Neural cell (in vitro differentiated cells): ENCODE results near the gene ATP8B4. TPM values are rescaled to one million over a fixed set of nuclear protein-coding genes. Genes with fewer than 3 reads are reported as not detected.

ENCODE experiments used
- H2AFZ ChIP-seq: fragments of 200-600, 300-800 bp; sonication (generic), shearing (Covaris generic); 2 replicates; pipeline ENCODE4 v1.6.0; 2014; ENCODE audit warnings: low read depth, mild to moderate bottlenecking, antibody characterized with exemption, low read length, moderate library complexity
- H3F3A ChIP-seq: fragments of 200-600 bp; shearing (Covaris generic); 2 replicates; pipeline ENCODE4 v1.6.1; 2016; ENCODE audit warnings: mild to moderate bottlenecking, moderate library complexity, mixed read lengths, antibody characterized with exemption, low read length; ENCODE audit not compliant: insufficient read depth, poor library complexity, severe bottlenecking
- H3K27ac ChIP-seq: fragments of 200-600, 300-800 bp; sonication (generic), shearing (Covaris generic); 2 replicates; pipeline ENCODE4 v1.5.1; 2014; ENCODE audit warnings: mild to moderate bottlenecking, low read length, moderate library complexity
- H3K27me3 ChIP-seq: fragments of 300-800, 200-600 bp; sonication (generic), shearing (Covaris generic); 2 replicates; pipeline ENCODE4 v1.6.0; 2014; ENCODE audit warnings: mild to moderate bottlenecking, low read depth, low read length, moderate library complexity; ENCODE audit not compliant: insufficient read depth
- H3K36me3 ChIP-seq: fragments of 300-800, 200-600 bp; sonication (generic), shearing (Covaris generic); 2 replicates; pipeline ENCODE4 v1.5.1; 2014; ENCODE audit warnings: mild to moderate bottlenecking, antibody characterized with exemption, low read length, moderate library complexity; ENCODE audit not compliant: insufficient read depth
- H3K4me2 ChIP-seq: fragments of 300-800, 200-600 bp; sonication (generic), shearing (Covaris generic); 2 replicates; pipeline ENCODE4 v1.6.0; 2014; ENCODE audit warnings: mild to moderate bottlenecking, low read length
- H3K4me3 ChIP-seq: fragments of 300-800, 200-600 bp; sonication (generic), shearing (Covaris generic); 2 replicates; pipeline ENCODE4 v1.5.1; 2014; ENCODE audit warnings: mild to moderate bottlenecking, low read length, moderate library complexity
- H3K79me2 ChIP-seq: fragments of 200-600 bp; shearing (Covaris generic); replicated peaks from 2 replicates; pipeline ENCODE4 v1.6.0; 2014; ENCODE audit warnings: mild to moderate bottlenecking, low read length, moderate library complexity; ENCODE audit not compliant: insufficient read depth
- H3K9ac ChIP-seq: fragments of 300-800, 200-600 bp; sonication (generic), shearing (Covaris generic); 2 replicates; pipeline ENCODE4 v1.6.1; 2016; ENCODE audit warnings: mild to moderate bottlenecking, low read length, mixed read lengths
- H3K9me2 ChIP-seq: fragments of 200-600 bp; shearing (Covaris generic); 2 replicates; pipeline ENCODE4 v1.6.1; 2016; ENCODE audit warnings: mild to moderate bottlenecking, low read length, mixed read lengths; ENCODE audit not compliant: insufficient read depth
- H3K9me3 ChIP-seq: fragments of 200-600, 300-800 bp; sonication (generic), shearing (Covaris generic); 2 replicates; pipeline ENCODE4 v1.6.1; 2016; ENCODE audit warnings: mild to moderate bottlenecking, mixed run types, low read length, moderate library complexity, mixed read lengths
- H4K20me1 ChIP-seq: fragments of 200-600 bp; shearing (Covaris generic); 2 replicates; pipeline ENCODE4 v1.6.1; 2016; ENCODE audit warnings: mild to moderate bottlenecking, mixed run types; ENCODE audit not compliant: insufficient read depth
- EP300 ChIP-seq: fragments of 450-650 bp; conservative IDR thresholded peaks from 2 replicates; pipeline ENCODE4 v1.6.1; 2014; ENCODE audit warnings: antibody characterized with exemption, mild to moderate bottlenecking, moderate library complexity; ENCODE audit not compliant: poor library complexity, severe bottlenecking
- EZH2 ChIP-seq: fragments of 200-600, 300-800 bp; shearing (Covaris generic), sonication (generic); IDR thresholded peaks from 2 replicates; pipeline ENCODE4 v1.6.1; 2014; ENCODE audit warnings: antibody characterized with exemption, low read length, borderline replicate concordance, mild to moderate bottlenecking; ENCODE audit not compliant: insufficient read depth, poor library complexity, severe bottlenecking
- MXI1 ChIP-seq: fragments of 450-650 bp; conservative IDR thresholded peaks from 2 replicates; pipeline ENCODE4 v1.6.1; 2014; ENCODE audit warnings: antibody characterized with exemption, mild to moderate bottlenecking; ENCODE audit not compliant: poor library complexity, severe bottlenecking
- POLR2AphosphoS5 ChIP-seq: IDR thresholded peaks from 2 replicates; pipeline ENCODE4 v1.6.1; 2012
- RAD21 ChIP-seq: fragments of 450-650 bp; conservative IDR thresholded peaks from 2 replicates; pipeline ENCODE4 v1.6.1; 2014; ENCODE audit warnings: antibody characterized with exemption, mild to moderate bottlenecking, moderate library complexity
- REST ChIP-seq: IDR thresholded peaks from 2 replicates; pipeline ENCODE4 v1.6.1; 2012; ENCODE audit warnings: borderline replicate concordance
- SMC3 ChIP-seq: fragments of 450-650 bp; conservative IDR thresholded peaks from 2 replicates; pipeline ENCODE4 v1.6.1; 2014; ENCODE audit warnings: antibody characterized with exemption, mild to moderate bottlenecking, moderate library complexity; ENCODE audit not compliant: poor library complexity
- TAF1 ChIP-seq: IDR thresholded peaks from 2 replicates; pipeline ENCODE4 v1.6.1; 2012; ENCODE audit warnings: low read depth
- polyA plus RNA-seq: library from polyadenylated mRNA; depleted of rRNA; stranded (reverse); fragments of >200 nt; gene quantifications from 2 replicates; pipeline ENCODE4 v1.2.3, GENCODE V29; 2014
- TF ChIP-seq, protein P1 (sequence below): fragments of 450-650 bp; IDR thresholded peaks from 2 replicates; pipeline ENCODE4 v1.5.1; 2014; ENCODE audit warnings: antibody characterized with exemption, mild to moderate bottlenecking, moderate library complexity; ENCODE audit not compliant: poor library complexity, severe bottlenecking

The ATP8B4 gene
- polyA plus RNA-seq, 1 donor from 2014 or later: 2.9 TPM

GRCh38 chr15:49824775-49825099 is 294.3 kb downstream of the ATP8B4 start:
- no peak overlapping the region for H3K4me2 ChIP-seq
- no peak overlapping the region for H3K9ac ChIP-seq
- H3K9me3 ChIP-seq: no peaks in the 10 kb centered on the region
- no peaks in the 10 kb centered on the region for H3K79me2 ChIP-seq
- H2AFZ ChIP-seq: no peak overlapping the region
- no peaks in the 10 kb centered on the region for H3K36me3 ChIP-seq
- H3K9me2 ChIP-seq: no peaks in the 10 kb centered on the region
- TF ChIP-seq SMC3: no peak
- TF ChIP-seq RAD21: no peak
- TF ChIP-seq EZH2: no peak
- no peak for TF ChIP-seq POLR2AphosphoS5
- no peak for TF ChIP-seq MXI1
- no peak for TF ChIP-seq TAF1
- TF ChIP-seq REST: no peak
- TF ChIP-seq EP300: no peak
- TF ChIP-seq, protein P1, sequence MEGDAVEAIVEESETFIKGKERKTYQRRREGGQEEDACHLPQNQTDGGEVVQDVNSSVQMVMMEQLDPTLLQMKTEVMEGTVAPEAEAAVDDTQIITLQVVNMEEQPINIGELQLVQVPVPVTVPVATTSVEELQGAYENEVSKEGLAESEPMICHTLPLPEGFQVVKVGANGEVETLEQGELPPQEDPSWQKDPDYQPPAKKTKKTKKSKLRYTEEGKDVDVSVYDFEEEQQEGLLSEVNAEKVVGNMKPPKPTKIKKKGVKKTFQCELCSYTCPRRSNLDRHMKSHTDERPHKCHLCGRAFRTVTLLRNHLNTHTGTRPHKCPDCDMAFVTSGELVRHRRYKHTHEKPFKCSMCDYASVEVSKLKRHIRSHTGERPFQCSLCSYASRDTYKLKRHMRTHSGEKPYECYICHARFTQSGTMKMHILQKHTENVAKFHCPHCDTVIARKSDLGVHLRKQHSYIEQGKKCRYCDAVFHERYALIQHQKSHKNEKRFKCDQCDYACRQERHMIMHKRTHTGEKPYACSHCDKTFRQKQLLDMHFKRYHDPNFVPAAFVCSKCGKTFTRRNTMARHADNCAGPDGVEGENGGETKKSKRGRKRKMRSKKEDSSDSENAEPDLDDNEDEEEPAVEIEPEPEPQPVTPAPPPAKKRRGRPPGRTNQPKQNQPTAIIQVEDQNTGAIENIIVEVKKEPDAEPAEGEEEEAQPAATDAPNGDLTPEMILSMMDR: no peak
- no peaks in the 10 kb centered on the region for H4K20me1 ChIP-seq
- no peak overlapping the region for H3K27ac ChIP-seq
- H3K4me3 ChIP-seq: no peak overlapping the region
- H3K27me3 ChIP-seq: no peaks in the 10 kb centered on the region
- H3F3A ChIP-seq: no peaks in the 10 kb centered on the region

- TF ChIP-seq, protein P1: no peak
- Histone ChIP-seq H3K36me3 (no peaks in the 10 kb centered on the region), H4K20me1 (no peaks in the 10 kb centered on the region), H2AFZ (no peak overlapping the region), H3F3A (no peaks in the 10 kb centered on the region), H3K9me2 (no peaks in the 10 kb centered on the region), H3K9ac (no peak overlapping the region), H3K27me3 (no peaks in the 10 kb centered on the region), H3K4me2 (no peak overlapping the region), H3K27ac (no peak overlapping the region), H3K4me3 (no peak overlapping the region), H3K9me3 (no peaks in the 10 kb centered on the region), H3K79me2 (no peaks in the 10 kb centered on the region)
These were observed 294.9 kb downstream of the ATP8B4 start for GRCh38 chr15:49823987-49824774.
